ENCODE measurements around the gene RAB3GAP2.
"Not testable (repeated sequence)": the region's sequence is repeated elsewhere in the genome, so short reads cannot be mapped to it uniquely, and the experiment has no call there.

The RAB3GAP2 gene, protein sequence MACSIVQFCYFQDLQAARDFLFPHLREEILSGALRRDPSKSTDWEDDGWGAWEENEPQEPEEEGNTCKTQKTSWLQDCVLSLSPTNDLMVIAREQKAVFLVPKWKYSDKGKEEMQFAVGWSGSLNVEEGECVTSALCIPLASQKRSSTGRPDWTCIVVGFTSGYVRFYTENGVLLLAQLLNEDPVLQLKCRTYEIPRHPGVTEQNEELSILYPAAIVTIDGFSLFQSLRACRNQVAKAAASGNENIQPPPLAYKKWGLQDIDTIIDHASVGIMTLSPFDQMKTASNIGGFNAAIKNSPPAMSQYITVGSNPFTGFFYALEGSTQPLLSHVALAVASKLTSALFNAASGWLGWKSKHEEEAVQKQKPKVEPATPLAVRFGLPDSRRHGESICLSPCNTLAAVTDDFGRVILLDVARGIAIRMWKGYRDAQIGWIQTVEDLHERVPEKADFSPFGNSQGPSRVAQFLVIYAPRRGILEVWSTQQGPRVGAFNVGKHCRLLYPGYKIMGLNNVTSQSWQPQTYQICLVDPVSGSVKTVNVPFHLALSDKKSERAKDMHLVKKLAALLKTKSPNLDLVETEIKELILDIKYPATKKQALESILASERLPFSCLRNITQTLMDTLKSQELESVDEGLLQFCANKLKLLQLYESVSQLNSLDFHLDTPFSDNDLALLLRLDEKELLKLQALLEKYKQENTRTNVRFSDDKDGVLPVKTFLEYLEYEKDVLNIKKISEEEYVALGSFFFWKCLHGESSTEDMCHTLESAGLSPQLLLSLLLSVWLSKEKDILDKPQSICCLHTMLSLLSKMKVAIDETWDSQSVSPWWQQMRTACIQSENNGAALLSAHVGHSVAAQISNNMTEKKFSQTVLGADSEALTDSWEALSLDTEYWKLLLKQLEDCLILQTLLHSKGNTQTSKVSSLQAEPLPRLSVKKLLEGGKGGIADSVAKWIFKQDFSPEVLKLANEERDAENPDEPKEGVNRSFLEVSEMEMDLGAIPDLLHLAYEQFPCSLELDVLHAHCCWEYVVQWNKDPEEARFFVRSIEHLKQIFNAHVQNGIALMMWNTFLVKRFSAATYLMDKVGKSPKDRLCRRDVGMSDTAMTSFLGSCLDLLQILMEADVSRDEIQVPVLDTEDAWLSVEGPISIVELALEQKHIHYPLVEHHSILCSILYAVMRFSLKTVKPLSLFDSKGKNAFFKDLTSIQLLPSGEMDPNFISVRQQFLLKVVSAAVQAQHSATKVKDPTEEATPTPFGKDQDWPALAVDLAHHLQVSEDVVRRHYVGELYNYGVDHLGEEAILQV (N-terminal part only)

DNA sequence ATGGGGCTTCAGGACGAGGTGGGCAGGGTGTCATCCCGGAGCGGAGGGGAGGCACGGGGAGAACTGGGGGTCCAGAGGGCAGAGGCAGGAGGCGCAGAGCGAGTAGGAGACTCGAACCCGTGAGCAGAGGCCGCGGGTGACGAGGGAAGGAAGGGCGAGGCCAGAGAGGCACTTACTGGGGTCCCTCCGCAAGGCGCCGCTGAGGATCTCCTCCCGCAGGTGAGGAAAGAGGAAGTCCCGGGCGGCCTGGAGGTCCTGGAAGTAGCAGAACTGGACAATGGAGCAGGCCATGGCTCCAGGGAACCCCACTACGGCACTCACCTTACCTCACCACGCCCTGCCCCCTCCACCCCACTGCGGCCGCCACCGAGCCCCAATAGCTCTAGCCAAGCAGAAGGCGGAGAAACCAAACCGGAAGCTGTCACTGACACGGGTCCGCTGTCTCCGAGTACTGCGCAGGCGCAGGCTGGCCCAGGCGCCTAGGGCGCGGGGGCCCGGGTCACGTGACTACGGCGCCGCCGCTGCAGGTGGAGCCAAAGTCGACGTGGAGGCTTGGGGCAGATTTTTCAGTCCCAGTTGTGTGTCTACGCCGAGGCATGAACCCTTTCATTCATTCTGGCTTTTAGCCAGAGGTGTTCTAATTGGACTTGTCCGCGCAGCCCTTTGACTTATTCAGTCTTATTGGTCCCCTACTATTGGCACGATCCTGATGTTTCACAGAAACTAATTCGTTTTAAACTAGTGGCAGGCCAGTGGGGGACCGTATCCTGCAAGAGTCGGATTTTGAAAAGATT is at the start of gene RAB3GAP2:
Gene RAB3GAP2, minus strand, starts transcription at position 407 of the 794 bp plus-strand sequence. Its CDS starts 116 bp downstream, at position 291.
- peak; percentile 94 for DNase-seq

DNA sequence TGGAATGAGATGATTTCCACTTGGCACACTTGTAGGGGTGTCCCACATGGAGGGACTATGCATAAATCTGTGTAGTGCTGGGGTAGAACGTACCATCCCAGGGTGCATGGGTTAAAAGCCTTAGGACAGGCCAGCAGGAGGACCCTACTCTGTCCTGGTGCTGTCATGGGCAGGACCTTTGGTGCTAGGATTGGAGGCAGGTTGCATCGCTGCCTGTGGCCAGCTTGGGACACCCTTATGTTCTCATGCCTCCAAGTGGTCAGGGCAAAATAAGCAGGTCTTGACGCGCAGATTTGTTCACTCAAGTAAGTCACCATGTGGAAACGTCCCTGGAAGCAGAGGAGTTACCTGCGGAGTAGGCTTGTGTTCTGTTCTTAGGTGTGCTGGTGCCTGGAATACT is 49.5 kb upstream of the RAB3GAP2 start:
- no peak for DNase-seq

- no peak for DNase-seq
Observed at GRCh38 chr1:220320709-220321108, 48.5 kb upstream of the RAB3GAP2 start.

DNA sequence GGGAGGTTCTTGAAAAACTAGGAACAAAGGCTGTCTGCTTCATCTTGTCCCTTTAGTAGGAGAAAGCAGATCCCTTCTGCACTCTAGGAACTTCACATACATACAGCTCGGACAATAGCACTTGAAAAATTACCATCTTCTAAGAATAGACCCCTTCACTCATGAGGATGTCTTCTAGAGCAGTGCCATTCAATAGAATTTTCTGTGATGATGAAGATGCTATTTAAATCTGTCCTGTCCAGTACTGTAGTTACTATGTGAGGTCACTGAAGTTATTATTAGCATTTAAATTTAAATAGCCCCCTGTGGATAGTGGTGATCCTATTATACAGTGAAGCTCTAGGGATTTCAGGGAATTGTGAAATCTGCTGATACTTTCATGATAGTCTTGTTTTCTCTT is 46.4 kb upstream of the RAB3GAP2 start:
- DNase-seq, result no peak

DNA sequence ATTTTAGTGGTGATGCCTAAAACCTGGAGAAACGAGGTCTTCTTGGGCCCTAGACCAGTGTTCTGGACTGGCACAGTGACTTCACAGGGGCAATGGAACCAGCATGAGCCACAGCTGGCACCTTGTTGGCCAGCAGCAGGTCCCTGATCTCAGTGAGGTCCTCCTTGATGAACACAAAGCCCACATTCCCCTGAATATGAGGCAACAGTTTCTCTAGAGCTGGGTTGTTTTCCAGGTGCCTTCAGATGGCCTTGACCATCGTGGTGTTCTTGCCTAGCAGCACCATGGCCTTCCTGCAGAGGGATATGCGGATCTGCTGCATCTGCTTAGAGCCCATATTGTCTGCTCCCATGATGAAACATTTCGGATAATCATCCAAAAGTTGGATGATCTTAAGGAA is 44.9 kb upstream of the RAB3GAP2 start:
- no peak for DNase-seq

DNA sequence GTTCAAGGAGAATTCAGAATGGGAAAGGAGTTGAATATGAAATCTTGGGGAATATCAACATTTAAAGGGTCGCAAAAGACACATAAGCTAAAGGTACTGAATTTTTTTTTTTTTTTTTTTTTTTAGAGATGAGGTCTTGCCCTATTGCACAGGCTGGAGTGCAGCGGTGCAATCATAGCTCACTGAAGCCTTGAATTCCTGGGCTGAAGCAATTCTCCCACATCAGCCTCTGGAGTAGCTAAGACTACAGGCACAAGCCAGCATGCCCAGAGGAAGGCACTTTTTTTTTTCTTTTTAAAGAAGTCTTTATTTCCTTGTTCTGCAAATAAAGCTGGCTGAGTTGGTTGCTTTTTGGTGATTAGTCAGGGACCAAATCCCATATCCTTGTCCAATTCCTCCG is 44.1 kb upstream of the RAB3GAP2 start:
- DNase-seq, result no peak

DNA sequence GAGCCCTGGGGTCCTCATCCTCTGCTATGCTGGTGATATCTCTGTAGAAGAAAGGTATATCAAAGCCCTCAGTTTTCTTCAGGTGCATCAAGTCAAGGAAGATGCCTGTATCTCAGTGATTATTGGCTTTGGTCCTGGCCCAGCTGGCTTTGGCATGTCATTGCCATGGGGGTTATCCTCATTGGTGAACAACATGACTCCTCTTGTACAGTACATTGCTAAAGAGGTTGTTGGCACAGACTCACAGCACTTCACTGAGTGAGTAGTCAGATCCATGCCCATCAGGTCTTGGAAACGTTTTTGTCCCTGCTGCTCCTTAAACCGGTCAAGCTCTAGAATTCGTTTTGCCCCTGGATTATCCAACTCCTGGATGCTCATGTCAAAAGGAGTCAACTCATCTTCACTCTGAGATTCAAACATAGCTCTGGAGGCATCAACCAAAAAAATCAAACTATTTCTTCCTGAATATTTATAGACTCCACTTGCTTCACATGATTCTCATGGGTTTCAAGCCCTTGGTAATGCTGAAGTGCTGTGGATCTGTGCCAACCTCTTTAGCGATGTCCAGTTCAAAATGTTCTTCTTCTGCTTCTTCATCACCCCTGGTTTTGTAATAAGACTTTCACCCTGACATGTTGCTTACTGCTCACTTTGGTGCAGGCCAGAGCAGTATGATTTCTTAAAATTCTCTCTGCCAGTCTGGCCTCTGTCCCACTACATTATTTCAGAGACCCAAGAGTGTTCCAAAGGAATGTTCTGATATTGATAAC is 43.0 kb upstream of the RAB3GAP2 start:
- no peak for DNase-seq

GRCh38 chr1:220313576-220313975 is 41.3 kb upstream of the RAB3GAP2 start:
- no peak for DNase-seq

DNA sequence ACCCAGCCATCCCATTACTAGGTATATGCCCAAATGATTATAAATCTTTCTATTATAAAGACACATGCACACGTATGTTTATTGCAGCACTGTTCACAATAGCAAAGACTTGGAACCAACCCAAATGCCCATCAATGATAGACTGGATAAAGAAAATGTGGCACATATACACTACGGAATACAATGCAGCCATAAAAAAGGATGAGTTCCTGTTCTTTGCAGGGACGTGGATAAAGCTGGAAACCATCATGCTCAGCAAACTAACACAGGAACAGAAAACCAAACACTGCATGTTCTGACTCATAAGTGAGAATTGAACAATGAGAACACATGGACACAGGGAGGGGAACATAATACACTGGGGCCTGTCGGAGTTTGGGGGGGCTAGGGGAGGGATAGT is 37.9 kb upstream of the RAB3GAP2 start:
- DNase-seq, result not testable (repeated sequence)

DNA sequence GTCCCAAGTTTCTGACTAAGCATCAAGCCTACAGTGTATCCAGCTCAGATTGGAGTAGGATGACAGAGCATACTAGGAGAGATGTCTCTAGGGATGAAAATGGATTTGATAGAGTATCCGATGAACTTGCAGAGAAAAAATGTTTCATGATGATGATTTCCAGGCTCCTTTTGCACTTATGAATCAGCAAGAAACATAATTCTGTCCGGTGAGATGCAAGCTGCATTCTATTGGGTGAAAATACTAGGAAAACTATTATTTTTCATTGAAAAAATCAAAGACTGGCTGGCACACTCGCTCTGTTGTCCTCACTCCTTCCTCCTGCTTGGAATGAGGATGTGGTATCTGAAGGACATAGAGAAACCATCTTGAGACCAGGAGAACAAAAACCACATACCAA is 35.4 kb upstream of the RAB3GAP2 start:
- DNase-seq, result no peak

DNA sequence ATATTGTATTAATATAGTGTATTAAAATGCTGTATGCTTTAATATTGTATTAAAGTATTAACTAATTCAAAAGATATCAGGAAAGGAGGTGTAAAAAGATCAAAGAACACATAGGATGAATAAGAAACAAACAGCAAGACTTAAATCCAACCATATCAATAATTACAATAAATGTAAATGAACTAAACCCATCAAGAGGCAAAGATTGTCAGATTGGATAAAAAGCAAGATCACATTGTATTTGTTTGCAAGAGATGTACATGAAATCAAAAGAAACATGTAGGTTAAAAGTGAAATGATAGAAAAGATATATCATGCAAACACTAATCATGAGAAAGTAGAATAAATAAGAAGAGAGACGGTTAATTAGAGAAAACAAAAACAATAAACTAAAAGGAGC is 34.1 kb upstream of the RAB3GAP2 start:
- DNase-seq, result no peak

DNA sequence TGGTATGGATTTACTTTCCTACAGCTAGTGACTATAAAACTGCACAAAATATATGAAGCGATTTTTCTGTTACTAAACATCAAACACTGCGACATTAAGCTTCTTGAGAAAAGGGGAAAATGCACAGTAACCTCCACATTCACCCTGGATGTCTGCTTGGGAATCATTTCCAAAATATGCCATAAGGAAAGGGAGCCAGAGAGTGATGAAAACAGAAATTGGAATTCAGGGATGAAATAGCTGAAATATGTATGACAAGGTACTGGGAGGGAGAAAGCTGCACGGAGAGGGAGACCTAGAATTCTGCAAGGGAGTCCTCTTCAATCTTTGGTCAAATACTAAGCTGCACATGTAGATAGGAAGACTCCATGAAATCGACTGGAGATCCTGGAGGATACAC is 31.6 kb upstream of the RAB3GAP2 start:
- DNase-seq, result no peak

DNA sequence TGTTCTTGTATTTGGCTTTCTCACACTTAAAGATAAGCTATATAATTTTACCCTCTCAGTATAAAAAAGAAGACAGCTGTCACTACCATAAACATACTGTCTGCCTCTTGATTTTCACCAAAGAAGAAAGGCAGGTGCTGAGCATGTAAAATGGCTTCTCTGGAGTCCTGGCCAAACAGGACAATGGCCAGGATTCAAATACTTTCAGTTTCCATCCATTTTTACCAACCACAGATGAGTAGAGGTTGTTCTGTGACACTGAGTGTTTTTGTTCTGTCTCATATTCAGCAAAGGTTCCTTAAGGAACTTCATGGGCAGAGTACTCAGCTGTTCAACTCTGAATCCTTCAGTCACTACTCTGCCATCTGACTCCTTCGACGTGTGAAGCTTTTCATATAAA is 29.4 kb upstream of the RAB3GAP2 start:
- DNase-seq, result no peak

GRCh38 chr1:220300442-220301121 is 28.3 kb upstream of the RAB3GAP2 start:
- peak; percentile 30 for DNase-seq

GRCh38 chr1:220299337-220299736 is 27.1 kb upstream of the RAB3GAP2 start:
- DNase-seq, result no peak

DNA sequence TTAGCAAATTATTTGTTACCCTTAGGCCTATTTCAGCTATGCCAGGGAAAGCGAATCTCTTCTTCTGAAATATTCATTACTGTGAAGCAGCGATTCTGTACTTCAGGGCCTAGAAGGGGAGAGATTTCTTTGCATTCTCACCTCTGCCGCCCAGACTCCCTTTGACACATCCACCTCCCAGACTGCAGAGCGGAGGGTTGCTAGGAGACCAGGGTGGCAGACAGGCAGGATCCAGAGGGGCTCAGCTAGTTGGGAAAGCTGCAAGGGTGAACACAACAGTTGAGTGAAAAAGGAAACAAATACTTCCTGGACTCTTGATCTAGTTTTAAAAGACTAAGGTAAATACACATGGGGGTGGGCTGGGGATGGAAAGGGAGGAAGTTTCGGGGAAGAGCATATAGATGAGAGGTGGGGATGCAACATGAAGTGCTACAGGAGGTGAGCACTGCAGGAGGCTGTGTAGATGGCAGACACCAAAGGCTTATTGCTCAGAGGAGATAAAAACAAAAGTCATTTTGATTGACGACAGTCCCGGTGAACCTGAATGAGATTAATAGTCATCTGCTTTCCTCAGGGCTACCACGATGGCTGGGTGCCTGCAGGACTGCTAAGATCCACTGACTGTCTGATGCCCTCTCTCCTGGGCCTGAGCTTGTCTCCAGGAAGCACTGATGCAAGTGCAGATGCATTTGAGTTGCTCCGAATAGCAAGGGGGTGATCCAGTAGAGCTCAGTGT is 26.4 kb upstream of the RAB3GAP2 start:
- DNase-seq, result no peak

DNA sequence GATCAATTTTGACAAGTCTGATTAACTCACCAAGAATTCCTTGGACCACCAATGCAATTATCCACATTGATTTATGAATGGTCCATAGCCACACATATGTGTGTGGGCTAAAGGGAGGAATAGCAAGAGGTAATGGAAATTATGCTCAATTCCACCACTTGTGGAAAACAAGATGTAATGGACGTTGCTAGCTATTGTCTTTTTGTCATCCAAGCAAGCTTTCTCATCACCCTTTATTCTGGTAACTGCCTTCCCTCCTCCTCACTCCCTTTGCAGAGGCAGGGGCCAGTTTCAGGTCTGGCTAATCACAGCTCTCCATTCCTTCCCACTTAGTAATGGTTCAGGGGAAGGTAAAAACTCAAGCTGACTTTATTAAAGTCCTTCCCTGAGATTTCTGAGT is 24.7 kb upstream of the RAB3GAP2 start:
- DNase-seq, result no peak

DNA sequence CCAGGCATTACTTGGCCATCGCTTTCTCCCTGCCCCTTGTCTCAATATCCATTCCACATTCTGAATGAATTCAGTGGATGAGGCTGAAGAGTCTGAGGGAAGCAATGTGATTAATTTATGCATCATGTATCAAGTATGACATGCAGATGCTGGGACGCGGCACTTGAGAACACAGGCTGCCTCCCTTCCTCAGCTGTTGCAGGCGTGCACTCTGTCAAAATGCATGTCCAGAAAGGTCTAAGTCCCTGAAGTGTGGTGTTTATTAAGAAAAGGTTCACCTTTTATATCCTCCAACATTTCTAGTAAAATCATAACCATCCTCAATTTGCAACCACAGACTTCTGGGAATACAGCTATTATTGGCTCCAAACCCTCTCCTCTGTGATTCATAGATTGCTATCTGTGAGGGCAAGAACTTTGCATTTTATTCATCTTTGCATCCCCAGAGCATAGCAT is 22.6 kb upstream of the RAB3GAP2 start:
- DNase-seq, result peak; percentile 11

DNA sequence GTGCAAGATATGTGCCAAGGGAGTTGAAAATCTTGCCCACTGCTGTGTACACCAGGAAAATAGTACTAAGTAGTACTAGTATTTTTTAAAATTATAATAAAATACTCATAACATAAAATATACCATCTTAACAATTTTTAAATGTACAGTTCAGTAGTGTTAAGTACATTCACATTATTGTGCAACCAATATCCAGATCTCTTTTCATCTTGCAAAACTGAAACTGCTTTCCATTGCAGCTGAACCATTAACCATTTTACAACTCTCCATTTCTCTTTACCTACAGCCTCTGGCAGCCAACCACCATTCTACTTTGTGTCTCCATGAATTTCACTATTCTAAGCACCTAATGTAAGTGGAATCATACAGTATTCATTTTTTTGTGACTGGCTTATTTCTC is 19.3 kb upstream of the RAB3GAP2 start:
- DNase-seq, result no peak

GRCh38 chr1:220290140-220290761 is 18.0 kb upstream of the RAB3GAP2 start:
- no peak for DNase-seq

Measured in NCI-H446 treated with DMSO at 0.1 percent for 48 hours (cell line).